GM12878 (cell line): ENCODE results near the gene USH1C. TPM values are rescaled to one million over a fixed set of nuclear protein-coding genes. Genes with fewer than 3 reads are reported as not detected.

ENCODE experiments used
- ATAC-seq: fragments of 200-7000 bp; cut with Tn5 transposase; 3 replicates; pipeline ENCODE4 v1.9.1; 2020; ENCODE audit warnings: mild to moderate bottlenecking, moderate library complexity
- BruUV-seq: library from RNA; stranded (reverse); fragments of 400-500 nt; replicated peaks from 2 replicates; lab custom pipeline; 2021; lab: Mats Ljungman, UMichigan
- CTCF ChIA-PET: fragments of 300-600 bp; sonication (Branson Sonifier 250); formaldehyde crosslinking; extraction: SDS; loops from one replicate; lab custom pipeline; 2021; ENCODE audit warnings: inconsistent platforms; lab: Yijun Ruan, JAX
- POLR2A ChIA-PET: fragments of 350-600 bp; formaldehyde crosslinking; extraction: SDS; loops from one replicate; lab custom pipeline; 2021; ENCODE audit warnings: inconsistent platforms; lab: Charles Lee
- RAD21 ChIA-PET: fragments of 300-600 bp; sonication (Branson Sonifier 250); formaldehyde crosslinking; loops from one replicate; lab custom pipeline; 2023; ENCODE audit warnings: antibody characterized with exemption; ENCODE audit not compliant: unreplicated experiment; lab: Charles Lee
- SMC1A ChIA-PET: fragments of 300-600 bp; sonication (Branson Sonifier 250); formaldehyde crosslinking; loops from one replicate; lab custom pipeline; 2023; ENCODE audit not compliant: unreplicated experiment, uncharacterized antibody; lab: Charles Lee
- DNase-seq: peaks from one replicate; pipeline ENCODE4 v3.0.0-alpha.2; 2011; ENCODE audit warnings: low read depth, low spot score
- FAIRE-seq: peaks from 3 replicates; lab custom pipeline; 2011; peaks lifted over from hg19 to GRCh38; lab: Jason Lieb, UNC
- H2AFZ ChIP-seq: 2 replicates; pipeline ENCODE4 v1.6.0; 2011; ENCODE audit warnings: low read depth, low read length, control low read depth; ENCODE audit not compliant: control insufficient read depth
- H3K27ac ChIP-seq: 2 replicates; pipeline ENCODE4 v1.5.1; 2011; ENCODE audit warnings: control low read depth; ENCODE audit not compliant: control insufficient read depth, insufficient read depth
- H3K27me3 ChIP-seq, 2 experiments: replicated peaks in 1 of 2; 2 replicates each; pipeline versions ENCODE4 v1.6.0 to v1.6.1; 2011; ENCODE audit warnings: low read length in 1 of 2; ENCODE audit not compliant: control insufficient read depth in 2 of 2, insufficient read depth in 2 of 2
- H3K36me3 ChIP-seq, 2 experiments: 2 replicates each; pipeline ENCODE4 v1.5.1; 2011; ENCODE audit warnings: low read length in 1 of 2; ENCODE audit not compliant: control insufficient read depth in 2 of 2, insufficient read depth in 2 of 2
- H3K4me1 ChIP-seq: 2 replicates; pipeline ENCODE4 v1.6.1; 2011; ENCODE audit warnings: mild to moderate bottlenecking, low read length, moderate library complexity, mixed read lengths; ENCODE audit not compliant: control insufficient read depth, insufficient read depth
- H3K4me2 ChIP-seq: 2 replicates; pipeline ENCODE4 v1.6.0; 2011; ENCODE audit warnings: control low read depth; ENCODE audit not compliant: control insufficient read depth, insufficient read depth
- H3K4me3 ChIP-seq: fragments of 200-600 bp; sonication (generic); 2 replicates; pipeline ENCODE4 v1.5.1; 2016
- H3K79me2 ChIP-seq: 2 replicates; pipeline ENCODE4 v1.6.0; 2011; ENCODE audit warnings: low read length; ENCODE audit not compliant: control insufficient read depth, insufficient read depth
- H3K9ac ChIP-seq: 2 replicates; pipeline ENCODE4 v1.8.0; 2011; ENCODE audit warnings: low read length, control low read depth, mixed read lengths; ENCODE audit not compliant: control insufficient read depth, insufficient read depth
- H3K9me3 ChIP-seq: replicated peaks from 3 replicates; pipeline ENCODE4 v1.5.1; 2011; ENCODE audit warnings: mild to moderate bottlenecking, low read length; ENCODE audit not compliant: control insufficient read depth, insufficient read depth
- H4K20me1 ChIP-seq: 2 replicates; pipeline ENCODE4 v1.6.0; 2011; ENCODE audit not compliant: control insufficient read depth, insufficient read depth
- ASH2L ChIP-seq: fragments of 300-600, 200-600 bp; sonication (generic); IDR thresholded peaks from 2 replicates; pipeline ENCODE4 v1.6.1; 2017; ENCODE audit warnings: low read depth, mild to moderate bottlenecking, borderline replicate concordance
- HDAC6 ChIP-seq: fragments of 200-600 bp; sonication (generic); IDR thresholded peaks from one replicate; pipeline ENCODE4 v1.8.0; 2017; ENCODE audit warnings: antibody characterized with exemption; ENCODE audit not compliant: unreplicated experiment
- JUNB ChIP-seq: IDR thresholded peaks from 2 replicates; pipeline ENCODE4 v1.6.1; 2016; ENCODE audit warnings: antibody characterized with exemption, mild to moderate bottlenecking
- JUND ChIP-seq: IDR thresholded peaks from 2 replicates; pipeline ENCODE4 v1.6.1; 2012; ENCODE audit warnings: low read depth, mild to moderate bottlenecking, low read length, improper control_type of control experiment, moderate library complexity
- MEF2B ChIP-seq: fragments of 450-650 bp; IDR thresholded peaks from 2 replicates; pipeline ENCODE4 v1.6.1; 2018; ENCODE audit warnings: mild to moderate bottlenecking, moderate library complexity; ENCODE audit not compliant: partially characterized antibody, poor library complexity, severe bottlenecking
- MTA3 ChIP-seq: IDR thresholded peaks from 2 replicates; pipeline ENCODE4 v1.6.1; 2012; ENCODE audit warnings: low read length, inconsistent platforms, borderline replicate concordance
- NFYB ChIP-seq: IDR thresholded peaks from 2 replicates; pipeline ENCODE4 v1.6.1; 2011; ENCODE audit warnings: low read depth, mild to moderate bottlenecking, low read length, improper control_type of control experiment, moderate library complexity; ENCODE audit not compliant: insufficient read depth
- NR2C1 ChIP-seq: fragments of 450-650 bp; IDR thresholded peaks from 2 replicates; pipeline ENCODE4 v1.6.1; 2017; ENCODE audit warnings: antibody characterized with exemption, mild to moderate bottlenecking, moderate library complexity
- RUNX3 ChIP-seq: IDR thresholded peaks from 2 replicates; pipeline ENCODE4 v1.6.1; 2012; ENCODE audit warnings: low read length, inconsistent platforms
- SIX5 ChIP-seq: IDR thresholded peaks from 2 replicates; pipeline ENCODE4 v1.6.1; 2011; ENCODE audit warnings: mild to moderate bottlenecking, low read depth, low read length, moderate library complexity; ENCODE audit not compliant: severe bottlenecking
- STAT1 ChIP-seq: fragments of 450-650 bp; conservative IDR thresholded peaks from 2 replicates; pipeline ENCODE4 v1.6.1; 2014; ENCODE audit warnings: antibody characterized with exemption, mild to moderate bottlenecking
- STAT3 ChIP-seq: IDR thresholded peaks from 2 replicates; pipeline ENCODE4 v1.6.1; 2011; ENCODE audit warnings: low read depth, low read length, improper control_type of control experiment
- ZNF207 ChIP-seq: fragments of 450-650 bp; IDR thresholded peaks from 2 replicates; pipeline ENCODE4 v1.6.1; 2014; ENCODE audit warnings: antibody characterized with exemption, mild to moderate bottlenecking, borderline replicate concordance
- WGBS: methylation state at CpG from one replicate; pipeline ENCODE4 v1.1.6; 2016; ENCODE audit warnings: low lambda C conversion rate; ENCODE audit not compliant: insufficient replicate concordance, insufficient coverage; ENCODE audit errors: missing lambda C conversion rate; 5-methylcytosine and 5-hydroxymethylcytosine counted together
- in situ Hi-C: fragments of 300-500 bp; cut with MboI; formaldehyde crosslinking; loops from 9 replicates; pipeline ENCODE4 v1.14.3; 2018; ENCODE audit warnings: mixed read lengths
- intact Hi-C: fragments of 100-400 bp; cut with micrococcal nuclease; formaldehyde crosslinking; loops from one replicate; pipeline ENCODE4 v1.14.2; 2022; ENCODE audit not compliant: unreplicated experiment
- polyA plus RNA-seq, 11 experiments: library from polyadenylated mRNA; depleted of rRNA in 4 of 11; unstranded in 6 of 11; stranded (reverse) in 5 of 11; fragments of >200 nt; fragmentation: Nextera tagmentation in 4 of 11; fragmentation: Illumina TruSeq in 1 of 11; extraction: Ambion mirVana in 4 of 11; extraction: Trizol in 1 of 11; gene quantifications; 1 replicate in 1 of 11; 2 replicates in 10 of 11; pipeline versions ENCODE4 v1.2.1 to v1.2.3, GENCODE V29; 2011 to 2016; ENCODE audit warnings: inconsistent platforms in 2 of 11, missing spikeins in 2 of 11, low read depth in 1 of 11
- total RNA-seq, 4 experiments: library from RNA; depleted of rRNA in 3 of 4; stranded (reverse); fragments of >200 nt in 3 of 4; fragmentation: Illumina TruSeq in 1 of 4; extraction: Trizol in 1 of 4; gene quantifications; 2 replicates each; pipeline versions ENCODE4 v1.2.1 to v1.2.3, GENCODE V29; 2013 to 2021
- TF ChIP-seq, protein P1 (sequence below): fragments of 450-650 bp; IDR thresholded peaks from 2 replicates; pipeline ENCODE4 v1.6.1; 2017; ENCODE audit warnings: mild to moderate bottlenecking
- TF ChIP-seq, protein P2 (sequence below): fragments of 450-650 bp; IDR thresholded peaks from 2 replicates; pipeline ENCODE4 v1.6.1; 2014; ENCODE audit warnings: mild to moderate bottlenecking

The USH1C gene
- total and polyA plus RNA-seq, 10 of the 15 experiments (the other 5 are each of a cell fraction or from before 2014, with no cell fraction given) = not detected

DNA sequence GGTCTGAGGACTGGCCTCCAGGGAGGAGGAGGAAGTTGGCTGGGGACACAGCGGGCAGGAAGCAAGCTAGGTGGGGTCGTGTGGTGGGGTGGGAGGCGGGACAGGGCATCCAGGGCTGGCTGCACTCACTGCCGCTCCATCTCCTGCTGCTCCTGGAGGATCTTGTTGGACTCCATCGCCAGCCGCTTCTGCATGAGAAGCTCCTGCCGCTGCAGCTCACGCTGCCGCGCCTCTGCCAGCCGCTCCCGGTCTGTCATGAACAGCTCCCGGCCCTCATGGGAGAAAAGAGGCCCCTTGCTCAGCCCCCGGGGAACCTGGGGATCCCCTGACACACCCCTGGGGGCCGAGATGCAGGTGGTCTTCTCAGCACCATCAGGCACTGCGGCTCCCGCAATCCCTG is 21.6 kb downstream of the USH1C start (continued):
- TF ChIP-seq JUNB (no peak), ZNF207 (no peak)

DNA sequence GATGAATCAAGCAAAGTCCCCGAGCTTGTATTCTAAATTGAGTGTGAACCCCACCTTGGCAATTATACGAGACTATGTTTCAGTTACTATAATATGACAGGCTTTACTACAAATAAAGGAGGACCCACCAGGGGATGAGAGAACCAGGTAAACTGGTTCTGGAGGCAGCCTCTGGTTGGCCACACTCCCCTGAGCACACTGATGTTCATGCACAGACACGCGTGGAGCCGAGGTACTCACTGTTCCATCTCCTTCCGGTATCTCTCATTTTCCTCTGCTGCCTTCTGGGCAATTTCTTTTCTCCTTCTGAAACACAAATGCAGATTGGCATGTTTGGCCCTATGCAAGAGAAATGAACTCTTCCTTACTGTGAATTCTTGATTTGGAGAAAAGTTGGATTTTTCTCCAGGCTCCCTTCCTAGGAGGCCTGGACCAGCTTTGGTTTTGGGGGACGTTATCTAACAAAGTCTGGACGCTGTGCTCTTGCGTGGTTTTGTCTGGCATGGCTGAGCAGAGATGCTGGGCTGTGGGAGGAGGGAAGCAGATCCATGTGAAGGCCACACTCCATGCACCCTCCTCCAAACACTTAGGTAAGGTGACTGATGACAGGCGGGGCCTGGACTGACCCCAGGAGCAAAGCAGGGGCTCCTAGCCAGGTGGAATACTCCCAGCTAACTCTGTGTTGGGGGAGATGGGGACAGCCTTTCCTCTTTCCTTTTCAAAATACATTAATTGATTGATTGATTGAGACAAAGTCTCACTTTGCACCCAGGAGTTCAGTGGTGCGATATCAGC is 22.9 kb downstream of the USH1C start:
- ChIA-PET POLR2A (no interaction called here), SMC1A (interaction anchor here (0.9 kb wide), 1 partner anchor 210 kb away, joined by 3 read pairs; no protein-coding TSS in a partner anchor), RAD21 (interaction anchor here (0.9 kb wide), 1 partner anchor 14 kb away, joined by 3 read pairs; no protein-coding TSS in a partner anchor), CTCF (interaction anchor here (4.0 kb wide), 1 partner anchor 137 kb away, joined by 14 read pairs; no protein-coding TSS in a partner anchor)
- intact Hi-C loops = no loop called here
- no peak for DNase-seq
- no peak overlapping the region for H3K27ac ChIP-seq
- 49% methylated on average over 11 of the region's 11 CpGs for WGBS
- no peak overlapping the region for H3K9ac ChIP-seq
- no peak overlapping the region for H3K4me3 ChIP-seq
- FAIRE-seq = no peak
- H3K9me3 ChIP-seq = no peaks in the 10 kb centered on the region
- no peak for ATAC-seq
- no TSS peak for BruUV-seq
- H3K79me2 ChIP-seq = no peaks in the 10 kb centered on the region
- H3K27me3 ChIP-seq = peaks cover 0 to 2% of the 10 kb centered on the region in 2 experiments; a peak in 2 of 4 replicates
- no peak overlapping the region for H3K4me2 ChIP-seq
- no peaks in the 10 kb centered on the region for H3K36me3 ChIP-seq
- no peaks in the 10 kb centered on the region for H4K20me1 ChIP-seq
- no peak overlapping the region for H2AFZ ChIP-seq
- H3K4me1 ChIP-seq = no peaks in the 10 kb centered on the region
- in situ Hi-C loops = no loop called here
- TF ChIP-seq JUND = no peak
- no peak for TF ChIP-seq NFYB
- TF ChIP-seq MTA3 = no peak
- TF ChIP-seq SIX5 = no peak
- no peak for TF ChIP-seq NR2C1
- TF ChIP-seq, protein P1, sequence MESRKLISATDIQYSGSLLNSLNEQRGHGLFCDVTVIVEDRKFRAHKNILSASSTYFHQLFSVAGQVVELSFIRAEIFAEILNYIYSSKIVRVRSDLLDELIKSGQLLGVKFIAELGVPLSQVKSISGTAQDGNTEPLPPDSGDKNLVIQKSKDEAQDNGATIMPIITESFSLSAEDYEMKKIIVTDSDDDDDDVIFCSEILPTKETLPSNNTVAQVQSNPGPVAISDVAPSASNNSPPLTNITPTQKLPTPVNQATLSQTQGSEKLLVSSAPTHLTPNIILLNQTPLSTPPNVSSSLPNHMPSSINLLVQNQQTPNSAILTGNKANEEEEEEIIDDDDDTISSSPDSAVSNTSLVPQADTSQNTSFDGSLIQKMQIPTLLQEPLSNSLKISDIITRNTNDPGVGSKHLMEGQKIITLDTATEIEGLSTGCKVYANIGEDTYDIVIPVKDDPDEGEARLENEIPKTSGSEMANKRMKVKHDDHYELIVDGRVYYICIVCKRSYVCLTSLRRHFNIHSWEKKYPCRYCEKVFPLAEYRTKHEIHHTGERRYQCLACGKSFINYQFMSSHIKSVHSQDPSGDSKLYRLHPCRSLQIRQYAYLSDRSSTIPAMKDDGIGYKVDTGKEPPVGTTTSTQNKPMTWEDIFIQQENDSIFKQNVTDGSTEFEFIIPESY = no peak
- no peak for TF ChIP-seq STAT3
- TF ChIP-seq, protein P2, sequence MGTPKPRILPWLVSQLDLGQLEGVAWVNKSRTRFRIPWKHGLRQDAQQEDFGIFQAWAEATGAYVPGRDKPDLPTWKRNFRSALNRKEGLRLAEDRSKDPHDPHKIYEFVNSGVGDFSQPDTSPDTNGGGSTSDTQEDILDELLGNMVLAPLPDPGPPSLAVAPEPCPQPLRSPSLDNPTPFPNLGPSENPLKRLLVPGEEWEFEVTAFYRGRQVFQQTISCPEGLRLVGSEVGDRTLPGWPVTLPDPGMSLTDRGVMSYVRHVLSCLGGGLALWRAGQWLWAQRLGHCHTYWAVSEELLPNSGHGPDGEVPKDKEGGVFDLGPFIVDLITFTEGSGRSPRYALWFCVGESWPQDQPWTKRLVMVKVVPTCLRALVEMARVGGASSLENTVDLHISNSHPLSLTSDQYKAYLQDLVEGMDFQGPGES = no peak
- TF ChIP-seq HDAC6 = no peak
- TF ChIP-seq RUNX3 = no peak
- no peak for TF ChIP-seq ASH2L
- TF ChIP-seq STAT1 = no peak
- TF ChIP-seq ZNF207 = no peak
- no peak for TF ChIP-seq MEF2B
